B cell (primary cell): ENCODE data around the gene SKOR1.

Experiments
- EZH2 ChIP-seq: IDR thresholded peaks from 2 replicates; pipeline ENCODE4 v1.6.1; 2012; ENCODE audit warnings: borderline replicate concordance, low read depth, mild to moderate bottlenecking, moderate library complexity, low read length; ENCODE audit not compliant: insufficient read depth, poor library complexity, severe bottlenecking
- TF ChIP-seq, protein P1 (sequence below): fragments of 200-600 bp; IDR thresholded peaks from one replicate; pipeline ENCODE4 v1.8.0; 2022; ENCODE audit warnings: antibody characterized with exemption, mild to moderate bottlenecking

DNA sequence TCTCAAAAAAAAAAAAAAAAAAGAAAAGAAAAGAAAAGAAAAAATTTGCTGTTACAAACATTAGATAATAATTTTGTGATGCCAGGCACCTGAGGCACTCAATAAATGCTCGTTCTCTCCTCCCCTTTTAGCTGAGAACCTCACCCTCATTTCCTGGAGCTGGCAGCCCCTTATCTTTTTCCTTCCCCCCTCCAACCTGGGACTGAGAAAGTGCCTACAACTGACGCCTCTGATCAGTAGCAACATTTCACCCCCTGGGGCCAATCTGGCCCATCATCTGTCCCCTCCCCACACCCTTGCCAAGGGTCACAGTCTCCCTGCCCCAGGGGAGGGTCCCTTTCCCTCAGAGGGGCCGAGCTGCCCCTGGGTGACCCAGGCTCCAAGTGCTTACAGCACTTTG, 27.1 kb downstream of the SKOR1 start:
- TF ChIP-seq, protein P1, sequence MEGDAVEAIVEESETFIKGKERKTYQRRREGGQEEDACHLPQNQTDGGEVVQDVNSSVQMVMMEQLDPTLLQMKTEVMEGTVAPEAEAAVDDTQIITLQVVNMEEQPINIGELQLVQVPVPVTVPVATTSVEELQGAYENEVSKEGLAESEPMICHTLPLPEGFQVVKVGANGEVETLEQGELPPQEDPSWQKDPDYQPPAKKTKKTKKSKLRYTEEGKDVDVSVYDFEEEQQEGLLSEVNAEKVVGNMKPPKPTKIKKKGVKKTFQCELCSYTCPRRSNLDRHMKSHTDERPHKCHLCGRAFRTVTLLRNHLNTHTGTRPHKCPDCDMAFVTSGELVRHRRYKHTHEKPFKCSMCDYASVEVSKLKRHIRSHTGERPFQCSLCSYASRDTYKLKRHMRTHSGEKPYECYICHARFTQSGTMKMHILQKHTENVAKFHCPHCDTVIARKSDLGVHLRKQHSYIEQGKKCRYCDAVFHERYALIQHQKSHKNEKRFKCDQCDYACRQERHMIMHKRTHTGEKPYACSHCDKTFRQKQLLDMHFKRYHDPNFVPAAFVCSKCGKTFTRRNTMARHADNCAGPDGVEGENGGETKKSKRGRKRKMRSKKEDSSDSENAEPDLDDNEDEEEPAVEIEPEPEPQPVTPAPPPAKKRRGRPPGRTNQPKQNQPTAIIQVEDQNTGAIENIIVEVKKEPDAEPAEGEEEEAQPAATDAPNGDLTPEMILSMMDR = no peak
- no peak for TF ChIP-seq EZH2
